Mesodermal cell (in vitro differentiated cells): ENCODE results near the gene YBEY.

Experiments used
- H3K27ac ChIP-seq: 2 replicates; pipeline ENCODE4 v1.7.0; 2013; ENCODE audit warnings: mild to moderate bottlenecking, low read depth, low read length, moderate library complexity; ENCODE audit not compliant: severe bottlenecking
- H3K36me3 ChIP-seq: 2 replicates; pipeline ENCODE4 v1.7.1; 2013; ENCODE audit warnings: mild to moderate bottlenecking, low read length, moderate library complexity; ENCODE audit not compliant: control insufficient read depth, insufficient read depth
- H3K4me1 ChIP-seq: one replicate; pipeline ENCODE4 v1.7.1; 2013; ENCODE audit warnings: mild to moderate bottlenecking, low read length; ENCODE audit not compliant: insufficient read depth, control insufficient read depth, poor library complexity, severe bottlenecking
- H3K4me3 ChIP-seq: 2 replicates; pipeline ENCODE4 v1.7.0; 2013; ENCODE audit warnings: low read length, control low read depth, mild to moderate bottlenecking; ENCODE audit not compliant: insufficient read depth, poor library complexity, severe bottlenecking; ENCODE audit errors: extremely low read depth
- H3K9me3 ChIP-seq: 2 replicates; pipeline ENCODE4 v1.7.1; 2013; ENCODE audit warnings: mild to moderate bottlenecking, low read length, moderate library complexity; ENCODE audit not compliant: control insufficient read depth
- WGBS, 2 experiments: methylation state at CpG; one replicate each; pipeline ENCODE4 v1.1.5; 2013; ENCODE audit warnings: missing lambda C conversion rate in 2 of 2; ENCODE audit not compliant: insufficient coverage in 2 of 2; 5-methylcytosine and 5-hydroxymethylcytosine counted together

Gene YBEY

DNA sequence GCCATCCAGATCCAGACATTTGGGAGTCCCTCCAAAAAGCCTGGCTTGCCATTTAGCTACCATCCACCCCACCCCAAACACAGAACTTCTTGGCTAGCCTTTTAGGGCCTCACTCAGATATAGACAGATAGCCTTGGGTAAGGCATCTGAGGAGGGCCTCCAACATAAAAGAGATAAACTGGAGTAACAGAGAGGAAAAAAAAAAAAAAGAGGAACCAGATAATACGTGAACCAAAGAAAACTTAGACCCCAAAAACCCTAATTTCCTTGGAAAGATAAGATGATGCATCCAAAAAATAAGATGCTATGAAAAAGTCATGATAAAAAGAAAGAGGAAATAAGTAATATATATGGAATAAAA, 37.7 kb upstream of the YBEY start:
- WGBS, 2 experiments: no CpG with 5 or more reads among the region's 1 CpG
- H3K4me3 ChIP-seq: no peak overlapping the region
- H3K4me1 ChIP-seq: no peaks in the 10 kb centered on the region
- H3K27ac ChIP-seq: no peak overlapping the region
- no peaks in the 10 kb centered on the region for H3K9me3 ChIP-seq
- H3K36me3 ChIP-seq: peaks cover 94% of the 10 kb centered on the region

DNA sequence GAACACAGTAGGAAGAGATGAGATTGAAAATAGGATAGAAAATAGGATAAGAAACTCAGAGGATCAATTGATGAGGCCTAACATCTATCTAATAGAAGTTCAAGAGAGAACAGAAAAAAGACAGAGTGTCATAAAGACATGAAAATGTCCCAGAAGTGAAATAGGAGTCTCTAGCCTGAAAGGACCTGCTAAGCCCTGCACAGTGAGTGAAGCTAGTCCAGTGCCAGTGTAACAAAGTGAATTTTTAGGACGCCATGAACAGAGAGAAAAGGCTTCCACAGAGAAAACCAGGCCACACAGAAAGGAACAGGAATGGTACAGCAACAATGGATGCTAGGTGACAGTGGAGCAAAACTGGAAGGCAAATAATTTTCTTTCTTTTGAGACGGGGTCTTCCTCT, 37.3 kb upstream of the YBEY start:
- WGBS, 2 experiments: 93 to 94% methylated on average over 2 of the region's 2 CpGs
- H3K27ac ChIP-seq: no peak overlapping the region
- peaks cover 94% of the 10 kb centered on the region for H3K36me3 ChIP-seq
- H3K4me3 ChIP-seq: no peak overlapping the region
- no peaks in the 10 kb centered on the region for H3K9me3 ChIP-seq
- no peaks in the 10 kb centered on the region for H3K4me1 ChIP-seq

DNA sequence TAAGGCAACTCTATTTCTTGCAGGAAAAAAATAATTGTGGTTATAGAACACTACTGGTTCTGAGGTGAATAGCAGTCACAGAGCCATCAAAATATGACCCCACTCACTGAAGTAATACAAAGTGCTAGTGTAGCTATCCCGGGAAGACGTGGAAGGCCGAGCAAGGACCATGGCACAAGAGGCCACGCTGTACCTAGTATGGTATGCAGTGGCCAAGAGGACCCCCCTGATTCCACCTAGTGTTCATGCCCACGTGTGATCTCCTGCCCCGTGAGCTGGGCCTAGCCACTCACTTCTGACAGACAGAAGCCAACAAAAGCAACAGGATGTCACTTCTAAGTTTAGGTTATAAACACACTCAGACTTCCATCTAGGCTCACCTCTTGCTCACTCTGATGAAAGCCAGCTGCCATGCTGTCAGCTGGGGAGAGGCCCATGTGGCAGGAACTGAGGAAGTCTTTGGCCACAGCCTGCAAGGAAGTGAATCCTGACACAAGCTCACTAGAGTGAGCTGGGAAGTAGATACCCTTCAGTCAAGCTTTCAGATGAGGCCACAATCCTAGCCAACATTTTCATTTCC, 35.9 kb upstream of the YBEY start:
- Histone ChIP-seq H3K9me3 (no peaks in the 10 kb centered on the region), H3K36me3 (peaks cover 94% of the 10 kb centered on the region)

DNA sequence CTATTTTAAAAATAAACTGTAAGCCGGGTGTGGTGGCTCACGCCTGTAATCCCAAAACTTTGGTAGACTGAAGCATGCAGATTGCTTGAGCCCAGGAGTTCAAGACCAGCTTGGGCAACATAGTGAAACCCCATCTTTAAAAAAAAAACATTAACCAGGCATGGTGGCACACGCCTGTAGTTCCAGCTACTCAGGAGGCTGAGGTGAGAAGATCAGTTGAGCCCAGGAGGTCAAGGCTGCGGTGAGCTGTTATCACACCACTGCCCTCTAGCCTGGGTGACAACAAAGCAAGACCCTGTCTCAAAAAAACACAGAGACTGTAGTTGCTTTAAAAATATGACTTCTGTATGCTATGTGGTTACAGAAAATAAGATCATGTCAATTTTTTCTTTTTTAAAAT, 33.3 kb upstream of the YBEY start:
- Histone ChIP-seq H3K27ac (no peak overlapping the region), H3K9me3 (no peaks in the 10 kb centered on the region), H3K36me3 (peaks cover 99% of the 10 kb centered on the region), H3K4me3 (no peak overlapping the region), H3K4me1 (no peaks in the 10 kb centered on the region)
- 94 to 100% methylated on average over 2 to 3 of the region's 4 CpGs for WGBS, 2 experiments

More for the DNA sequence above, 35.9 kb upstream of the YBEY start:
- WGBS, 2 experiments: 95 to 96% methylated on average over 6 of the region's 6 CpGs
- Histone ChIP-seq H3K27ac (no peak overlapping the region), H3K4me3 (no peak overlapping the region), H3K4me1 (no peaks in the 10 kb centered on the region)

DNA sequence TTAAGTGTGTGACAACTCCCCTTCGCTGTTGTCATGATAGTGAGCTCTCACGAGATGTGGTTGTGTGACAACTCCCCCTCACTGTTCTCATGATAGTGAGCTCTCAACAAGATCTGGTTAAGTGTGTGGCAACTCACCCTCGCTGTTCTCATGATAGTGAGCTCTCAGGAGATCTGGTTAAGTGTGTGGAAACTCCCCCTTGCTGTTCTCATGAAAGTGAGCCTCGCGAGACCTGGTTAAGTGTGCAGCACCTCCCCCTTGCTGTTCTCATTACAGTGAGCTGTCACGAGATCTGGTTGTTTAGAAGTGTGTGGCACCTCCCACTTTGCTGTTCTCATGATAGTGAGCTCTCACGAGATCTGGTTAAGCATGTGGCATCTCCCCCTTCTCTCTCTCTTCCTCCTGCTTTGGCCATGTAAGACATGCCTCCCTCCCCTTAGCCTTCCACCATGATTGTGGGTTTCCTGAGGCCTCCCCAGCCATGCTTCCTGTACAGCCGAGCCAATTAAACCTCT, 32.5 kb upstream of the YBEY start:
- WGBS, 2 experiments: 93 to 94% methylated on average over 5 to 6 of the region's 8 CpGs
- H3K9me3 ChIP-seq: no peaks in the 10 kb centered on the region
- peaks cover 100% of the 10 kb centered on the region for H3K36me3 ChIP-seq
- no peak overlapping the region for H3K4me3 ChIP-seq
- no peaks in the 10 kb centered on the region for H3K4me1 ChIP-seq
- peak overlapping the region; percentile 45 for H3K27ac ChIP-seq

DNA sequence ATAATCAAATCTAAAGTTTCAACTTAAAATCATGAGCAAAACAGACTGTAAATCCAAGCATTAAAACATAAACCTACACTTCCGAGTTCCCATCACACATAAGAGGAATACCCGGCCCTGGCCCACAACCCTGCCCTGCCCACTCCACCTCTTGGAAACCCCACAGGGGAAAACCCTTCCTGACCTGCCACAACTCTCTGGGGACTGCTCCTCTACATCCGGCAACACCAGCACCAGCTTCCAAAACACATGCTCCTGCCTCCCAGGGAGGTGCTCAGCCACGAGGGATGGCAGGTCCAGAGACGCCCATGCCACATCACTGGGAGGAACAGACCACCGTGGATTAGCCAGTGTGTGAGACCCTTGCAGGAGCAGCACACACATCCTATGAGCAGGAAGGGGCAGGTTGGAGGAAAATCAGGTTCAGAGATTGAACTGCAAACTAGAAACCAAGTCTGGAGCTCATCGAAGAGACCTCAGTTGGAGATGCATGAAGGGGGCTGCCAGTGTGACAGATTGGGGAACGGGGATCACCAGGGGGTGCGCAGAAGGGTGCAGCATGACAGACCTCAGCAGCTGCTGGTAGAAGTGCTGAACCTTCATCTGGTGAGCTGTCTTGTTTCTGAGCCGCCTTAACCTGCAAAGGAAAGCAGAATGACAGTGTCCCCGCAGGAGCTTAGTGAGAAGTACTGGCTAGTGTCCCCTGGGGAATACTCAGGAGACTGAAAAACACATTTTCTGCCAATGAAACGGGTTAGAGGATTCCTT, 31.8 kb upstream of the YBEY start:
- Histone ChIP-seq H3K27ac (peak overlapping the region; percentile 45), H3K4me3 (no peak overlapping the region), H3K36me3 (peaks cover 98% of the 10 kb centered on the region), H3K4me1 (no peaks in the 10 kb centered on the region), H3K9me3 (no peaks in the 10 kb centered on the region)
- 96% methylated on average over 10 to 12 of the region's 12 CpGs for WGBS, 2 experiments

DNA sequence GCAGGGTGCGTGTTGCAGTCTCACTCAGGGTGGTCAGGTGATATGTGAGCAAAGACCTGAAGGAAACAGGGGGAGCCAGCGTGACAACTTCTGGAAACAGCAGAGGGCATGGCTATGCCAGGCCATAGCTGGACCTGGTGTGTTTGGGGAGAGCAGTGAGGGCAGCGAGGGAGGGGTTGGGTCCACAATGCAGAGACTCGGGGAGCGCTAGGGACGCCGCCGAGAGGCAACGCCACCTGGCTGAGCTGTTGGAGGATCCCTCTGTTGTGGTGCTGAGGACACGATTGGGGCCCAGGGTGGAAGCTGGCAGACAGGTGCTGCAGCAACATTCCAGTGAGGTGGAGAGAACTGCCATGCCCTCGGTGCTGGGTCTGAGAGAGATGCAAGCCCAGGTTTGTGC, 31.0 kb upstream of the YBEY start:
- H3K4me3 ChIP-seq: no peak overlapping the region
- H3K4me1 ChIP-seq: no peaks in the 10 kb centered on the region
- 97 to 98% methylated on average over 11 of the region's 11 CpGs for WGBS, 2 experiments
- H3K9me3 ChIP-seq: no peaks in the 10 kb centered on the region
- no peak overlapping the region for H3K27ac ChIP-seq
- peaks cover 98% of the 10 kb centered on the region for H3K36me3 ChIP-seq

DNA sequence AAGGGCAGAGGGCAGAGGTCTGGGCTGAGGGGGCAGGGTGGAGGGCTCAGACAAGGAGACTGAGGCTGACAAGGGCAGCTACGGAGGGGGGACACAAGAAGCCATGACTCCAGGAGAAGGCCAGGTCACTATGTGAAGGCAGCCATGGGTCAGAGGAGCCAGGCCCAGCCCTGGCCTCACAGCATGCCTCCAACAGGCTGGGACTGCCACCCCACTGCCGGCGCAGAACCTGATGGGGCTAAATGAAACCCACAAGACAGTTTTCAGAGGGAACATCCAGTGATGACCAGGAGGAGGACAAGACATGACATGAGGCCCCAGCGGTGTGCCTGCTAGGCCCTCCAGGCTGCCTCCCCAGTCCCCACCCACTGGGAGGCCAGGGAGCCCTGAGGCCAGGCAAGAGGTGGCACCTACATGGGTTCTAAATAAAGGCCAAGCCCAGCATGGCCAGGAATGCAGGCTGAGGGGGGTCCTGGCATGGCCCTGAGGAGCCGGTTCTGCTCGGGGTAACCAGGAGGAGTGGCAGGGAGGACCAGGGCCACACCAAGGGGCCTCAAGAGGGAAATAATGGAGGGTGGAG, 30.3 kb upstream of the YBEY start:
- 88 to 92% methylated on average over 4 to 6 of the region's 6 CpGs for WGBS, 2 experiments
- Histone ChIP-seq H3K36me3 (peaks cover 98% of the 10 kb centered on the region), H3K27ac (no peak overlapping the region), H3K4me1 (no peaks in the 10 kb centered on the region), H3K4me3 (no peak overlapping the region), H3K9me3 (no peaks in the 10 kb centered on the region)

DNA sequence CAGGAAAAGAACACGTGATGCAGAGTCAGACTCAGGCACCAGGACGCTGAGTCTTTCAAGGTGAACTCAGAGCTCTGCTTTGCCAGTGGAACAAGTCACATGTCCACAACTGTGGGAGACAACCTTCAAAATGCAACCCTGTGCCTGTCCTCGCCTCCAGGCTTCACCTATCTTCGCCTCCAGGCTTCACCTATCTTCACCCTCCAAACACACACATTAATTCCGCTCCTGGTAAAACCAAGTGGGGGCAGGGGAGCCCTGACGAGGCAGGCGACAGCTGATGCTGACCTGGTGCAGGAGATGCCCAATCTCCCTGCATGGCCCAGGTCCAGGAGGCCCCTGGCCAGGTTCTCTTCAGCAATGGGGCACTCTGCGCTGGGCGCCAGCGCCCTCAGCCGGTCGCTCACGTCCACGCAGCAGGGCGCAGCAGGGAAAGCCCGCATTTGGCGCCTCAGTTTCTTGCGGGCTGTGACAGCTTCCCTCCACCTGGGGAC, 29.6 kb upstream of the YBEY start:
- H3K9me3 ChIP-seq: no peaks in the 10 kb centered on the region
- H3K4me1 ChIP-seq: no peaks in the 10 kb centered on the region
- no peak overlapping the region for H3K27ac ChIP-seq
- no peak overlapping the region for H3K4me3 ChIP-seq
- peaks cover 98% of the 10 kb centered on the region for H3K36me3 ChIP-seq
- 92 to 95% methylated on average over 14 to 18 of the region's 18 CpGs for WGBS, 2 experiments

DNA sequence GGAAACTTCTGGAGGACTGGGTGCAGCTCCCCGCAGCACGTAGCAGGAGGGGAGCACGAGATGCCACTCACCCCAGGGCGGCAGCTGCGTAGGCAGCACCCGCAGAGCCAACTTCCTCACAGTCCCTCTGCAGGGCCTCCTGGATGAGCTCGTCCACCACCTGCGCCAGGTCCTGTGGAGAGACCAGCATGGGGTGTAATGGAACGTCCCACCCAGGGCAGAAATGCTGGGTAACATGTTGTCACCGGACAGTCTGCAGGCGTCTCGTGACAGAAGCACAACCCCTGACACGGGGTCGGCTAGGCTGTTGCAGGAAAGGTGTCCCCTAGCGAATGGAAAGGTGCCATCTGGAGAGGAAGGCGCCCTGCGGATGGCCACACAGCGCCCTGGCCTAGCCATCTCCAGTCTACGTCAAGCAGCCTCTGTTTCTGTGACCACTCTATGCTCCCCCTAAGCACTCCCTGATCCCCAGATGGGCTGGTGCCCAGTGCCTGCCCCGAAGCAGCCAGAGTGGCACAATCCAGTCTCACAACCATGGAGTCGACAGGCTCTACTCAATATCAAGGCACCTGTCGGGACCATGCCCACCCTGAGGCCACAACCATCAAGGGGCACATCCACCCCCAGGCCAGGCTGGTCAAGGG, 22.0 kb upstream of the YBEY start:
- 97 to 99% methylated on average over 20 to 22 of the region's 22 CpGs for WGBS, 2 experiments
- Histone ChIP-seq H3K9me3 (no peaks in the 10 kb centered on the region), H3K27ac (no peak overlapping the region), H3K36me3 (peaks cover 83% of the 10 kb centered on the region), H3K4me1 (peaks cover 7% of the 10 kb centered on the region), H3K4me3 (no peak overlapping the region)
